Liver (tissue), 4 donors: ENCODE measurements around the gene C10orf62. TPM values are rescaled to one million over a fixed set of nuclear protein-coding genes. Genes with fewer than 3 reads are reported as not detected.

ENCODE experiments used
- polyA plus RNA-seq, 2 donors: library from polyadenylated mRNA; stranded (reverse) in 1 of 2; unstranded in 1 of 2; fragments of 200-250 nt in 1 of 2; fragments of >200 nt in 1 of 2; fragmentation: Nextera tagmentation in 1 of 2; extraction: Ambion mirVana in 1 of 2; gene quantifications; one replicate each; pipeline versions ENCODE4 v1.2.1 to v1.2.3, GENCODE V29; 2013 to 2015
- total RNA-seq, 2 donors: library from RNA; depleted of rRNA; stranded (reverse); fragments of >200 nt; gene quantifications; one replicate each; pipeline ENCODE4 v1.2.3, GENCODE V29; 2014
- donor health status: healthy.
- donor health status: healthy.
- donor health status: healthy.

Gene C10orf62
- total and polyA plus RNA-seq, 4 donors: 0.16 to 3.0 (median 0.41) TPM

Other genes starting within 250 kb of the C10orf62 start
- gene RRP12, start 188.4 kb upstream of the C10orf62 start, total RNA-seq: 1 to 10 TPM; 6.1 to 9.6 TPM
- 1 to 10 TPM; 5.7 to 7.8 TPM for gene RRP12, start 188.4 kb upstream of the C10orf62 start, polyA plus RNA-seq
- 10 to 100 TPM; 52.0 to 90.7 TPM for gene PGAM1, start 163.5 kb upstream of the C10orf62 start, total RNA-seq
- gene PGAM1, start 163.5 kb upstream of the C10orf62 start, polyA plus RNA-seq: 100 to 1,000 TPM; 121 to 178 TPM
- 10 to 100 TPM; 11.2 to 12.2 TPM for gene EXOSC1, start 143.7 kb upstream of the C10orf62 start, total RNA-seq
- 10 to 100 TPM; 16.7 to 25.9 TPM for gene EXOSC1, start 143.7 kb upstream of the C10orf62 start, polyA plus RNA-seq
- 10 to 100 TPM; 18.0 to 24.9 TPM for gene ZDHHC16, start 143.5 kb upstream of the C10orf62 start, total RNA-seq
- gene ZDHHC16, start 143.5 kb upstream of the C10orf62 start, polyA plus RNA-seq: 10 to 100 TPM; 20.8 to 27.2 TPM
- 10 to 100 TPM; 28.9 to 29.1 TPM for gene MMS19, start 91.3 kb upstream of the C10orf62 start, total RNA-seq
- gene MMS19, start 91.3 kb upstream of the C10orf62 start, polyA plus RNA-seq: 10 to 100 TPM; 15.0 to 19.4 TPM
- gene UBTD1, start 90.8 kb upstream of the C10orf62 start, total RNA-seq: 1 to 10 TPM; 2.7 to 9.5 TPM
- 10 to 100 TPM in 1 of 2 donors, 1 to 10 TPM in 1; 9.2 to 11.0 TPM for gene UBTD1, start 90.8 kb upstream of the C10orf62 start, polyA plus RNA-seq
- not detected for gene ANKRD2, start 16.9 kb upstream of the C10orf62 start, total RNA-seq
- gene ANKRD2, start 16.9 kb upstream of the C10orf62 start, polyA plus RNA-seq: not detected
- gene HOGA1, start 5.3 kb upstream of the C10orf62 start, total RNA-seq: 10 to 100 TPM; 21.7 to 21.8 TPM
- gene HOGA1, start 5.3 kb upstream of the C10orf62 start, polyA plus RNA-seq: 10 to 100 TPM; 23.8 to 31.4 TPM
- 1 to 10 TPM in 1 of 2 donors, under 1 TPM in 1; 0.42 to 2.5 TPM for gene MORN4, start 43.8 kb downstream of the C10orf62 start, total RNA-seq
- 1 to 10 TPM; 1.7 to 3.1 TPM for gene MORN4, start 43.8 kb downstream of the C10orf62 start, polyA plus RNA-seq
- 10 to 100 TPM; 12.1 to 17.6 TPM for gene PI4K2A, start 51.0 kb downstream of the C10orf62 start, total RNA-seq
- gene PI4K2A, start 51.0 kb downstream of the C10orf62 start, polyA plus RNA-seq: 10 to 100 TPM in 1 of 2 donors, 1 to 10 TPM in 1; 4.4 to 10.2 TPM
- gene AVPI1, start 97.5 kb downstream of the C10orf62 start, total RNA-seq: 1 to 10 TPM; 6.6 to 7.8 TPM
- gene AVPI1, start 97.5 kb downstream of the C10orf62 start, polyA plus RNA-seq: 10 to 100 TPM; 16.0 to 22.1 TPM
- 1 to 10 TPM; 2.3 to 3.3 TPM for gene MARVELD1, start 124.0 kb downstream of the C10orf62 start, total RNA-seq
- gene MARVELD1, start 124.0 kb downstream of the C10orf62 start, polyA plus RNA-seq: 1 to 10 TPM in 1 of 2 donors, under 1 TPM in 1; 0.72 to 3.3 TPM
- 10 to 100 TPM; 14.6 to 25.9 TPM for gene ZFYVE27, start 147.4 kb downstream of the C10orf62 start, total RNA-seq
- gene ZFYVE27, start 147.4 kb downstream of the C10orf62 start, polyA plus RNA-seq: 10 to 100 TPM; 10.2 to 11.6 TPM
- gene SFRP5, start 182.3 kb downstream of the C10orf62 start, total RNA-seq: 10 to 100 TPM in 1 of 2 donors, 1 to 10 TPM in 1; 3.6 to 15.1 TPM
- gene SFRP5, start 182.3 kb downstream of the C10orf62 start, polyA plus RNA-seq: 1 to 10 TPM; 3.7 to 9.2 TPM